RWPE1 (cell line): ENCODE measurements around the gene PPP2R3A.

ENCODE experiments used
- CTCF ChIA-PET: fragments of 350-600 bp; sonication (Branson Sonifier 250); formaldehyde crosslinking; extraction: SDS; loops from one replicate; lab custom pipeline; 2021; lab: Yijun Ruan, JAX
- POLR2A ChIA-PET: fragments of 400-600 bp; formaldehyde crosslinking; extraction: SDS; loops from one replicate; lab custom pipeline; 2020; ENCODE audit warnings: antibody characterized with exemption; ENCODE audit not compliant: low non-redundant PET; lab: Yijun Ruan, JAX
- DNase-seq: peaks from one replicate; pipeline ENCODE4 v3.0.0; 2012; ENCODE audit warnings: low spot score
- H3K27ac ChIP-seq: fragments of 450-650 bp; 2 replicates; pipeline ENCODE4 v1.5.1; 2017
- CTCF ChIP-seq: fragments of 450-650 bp; conservative IDR thresholded peaks from 2 replicates; pipeline ENCODE4 v1.5.1; 2017; ENCODE audit warnings: low read depth, mild to moderate bottlenecking

The PPP2R3A gene

GRCh38 chr3:135997554-135998320 is 32.2 kb downstream of the PPP2R3A start:
- no peak overlapping the region for H3K27ac ChIP-seq
- CTCF ChIA-PET = no interaction called here

GRCh38 chr3:136008221-136008620 is 42.7 kb downstream of the PPP2R3A start:
- H3K27ac ChIP-seq = no peak overlapping the region
- no peak for TF ChIP-seq CTCF
- CTCF ChIA-PET = no interaction called here
- no peak for DNase-seq
- POLR2A ChIA-PET = no interaction called here

More at GRCh38 chr3:135997554-135998320, 32.2 kb downstream of the PPP2R3A start:
- no peak for DNase-seq
- no peak for TF ChIP-seq CTCF
- POLR2A ChIA-PET = no interaction called here

- ChIA-PET POLR2A (no interaction called here), CTCF (no interaction called here)
- no peak for TF ChIP-seq CTCF
- no peak overlapping the region for H3K27ac ChIP-seq
- DNase-seq = no peak
These were observed 43.4 kb downstream of the PPP2R3A start for GRCh38 chr3:136008732-136009470.

GRCh38 chr3:136018876-136019275 is 53.3 kb downstream of the PPP2R3A start:
- H3K27ac ChIP-seq = no peak overlapping the region
- DNase-seq = no peak
- ChIA-PET CTCF (no interaction called here), POLR2A (no interaction called here)
- no peak for TF ChIP-seq CTCF

GRCh38 chr3:136021803-136022202 is 56.3 kb downstream of the PPP2R3A start:
- no peak for TF ChIP-seq CTCF
- DNase-seq = no peak
- H3K27ac ChIP-seq = no peak overlapping the region
- POLR2A ChIA-PET = no interaction called here
- CTCF ChIA-PET = no interaction called here

- ChIA-PET POLR2A (no interaction called here), CTCF (no interaction called here)
- no peak overlapping the region for H3K27ac ChIP-seq
- TF ChIP-seq CTCF = no peak
- DNase-seq = peak; percentile 8
These were observed 57.2 kb downstream of the PPP2R3A start for GRCh38 chr3:136022529-136023263.
